ENCODE measurements around the gene ZNF575.

DNA sequence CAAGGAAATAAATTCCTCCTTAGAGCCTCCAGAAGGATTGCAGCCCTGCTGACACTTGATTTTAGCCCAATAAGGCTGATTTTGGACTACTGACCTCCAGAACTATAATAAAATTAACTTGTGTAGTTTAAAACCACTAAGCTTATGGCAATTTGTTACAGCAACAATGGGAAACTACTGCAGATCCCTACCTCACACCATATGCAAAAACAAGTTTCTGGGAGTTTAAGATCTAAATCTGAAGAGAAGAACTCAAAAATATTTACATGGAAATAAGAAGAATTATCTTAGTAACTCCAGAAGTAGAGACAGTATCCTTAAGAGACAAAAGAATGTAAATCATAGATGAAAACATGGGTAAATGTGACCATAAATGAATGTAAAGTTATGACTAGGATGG is 5.9 kb downstream of the ZNF575 start:
- TF ChIP-seq, protein P1, sequence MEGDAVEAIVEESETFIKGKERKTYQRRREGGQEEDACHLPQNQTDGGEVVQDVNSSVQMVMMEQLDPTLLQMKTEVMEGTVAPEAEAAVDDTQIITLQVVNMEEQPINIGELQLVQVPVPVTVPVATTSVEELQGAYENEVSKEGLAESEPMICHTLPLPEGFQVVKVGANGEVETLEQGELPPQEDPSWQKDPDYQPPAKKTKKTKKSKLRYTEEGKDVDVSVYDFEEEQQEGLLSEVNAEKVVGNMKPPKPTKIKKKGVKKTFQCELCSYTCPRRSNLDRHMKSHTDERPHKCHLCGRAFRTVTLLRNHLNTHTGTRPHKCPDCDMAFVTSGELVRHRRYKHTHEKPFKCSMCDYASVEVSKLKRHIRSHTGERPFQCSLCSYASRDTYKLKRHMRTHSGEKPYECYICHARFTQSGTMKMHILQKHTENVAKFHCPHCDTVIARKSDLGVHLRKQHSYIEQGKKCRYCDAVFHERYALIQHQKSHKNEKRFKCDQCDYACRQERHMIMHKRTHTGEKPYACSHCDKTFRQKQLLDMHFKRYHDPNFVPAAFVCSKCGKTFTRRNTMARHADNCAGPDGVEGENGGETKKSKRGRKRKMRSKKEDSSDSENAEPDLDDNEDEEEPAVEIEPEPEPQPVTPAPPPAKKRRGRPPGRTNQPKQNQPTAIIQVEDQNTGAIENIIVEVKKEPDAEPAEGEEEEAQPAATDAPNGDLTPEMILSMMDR (conservative IDR thresholded peaks at IDR 0.05): no peak
- TF ChIP-seq ZFX (IDR thresholded peaks at IDR 0.05): no peak

Measured in C4-2B (cell line).